Mesodermal cell (in vitro differentiated cells): ENCODE results near the gene MACROD2.

Experiments used
- H3K27ac ChIP-seq: 2 replicates; pipeline ENCODE4 v1.7.0; 2013; ENCODE audit warnings: mild to moderate bottlenecking, low read depth, low read length, moderate library complexity; ENCODE audit not compliant: severe bottlenecking
- H3K36me3 ChIP-seq: 2 replicates; pipeline ENCODE4 v1.7.1; 2013; ENCODE audit warnings: mild to moderate bottlenecking, low read length, moderate library complexity; ENCODE audit not compliant: control insufficient read depth, insufficient read depth
- H3K4me1 ChIP-seq: one replicate; pipeline ENCODE4 v1.7.1; 2013; ENCODE audit warnings: mild to moderate bottlenecking, low read length; ENCODE audit not compliant: insufficient read depth, control insufficient read depth, poor library complexity, severe bottlenecking
- H3K4me3 ChIP-seq: 2 replicates; pipeline ENCODE4 v1.7.0; 2013; ENCODE audit warnings: low read length, control low read depth, mild to moderate bottlenecking; ENCODE audit not compliant: insufficient read depth, poor library complexity, severe bottlenecking; ENCODE audit errors: extremely low read depth
- H3K9me3 ChIP-seq: 2 replicates; pipeline ENCODE4 v1.7.1; 2013; ENCODE audit warnings: mild to moderate bottlenecking, low read length, moderate library complexity; ENCODE audit not compliant: control insufficient read depth
- WGBS, 2 experiments: methylation state at CpG; one replicate each; pipeline ENCODE4 v1.1.5; 2013; ENCODE audit warnings: missing lambda C conversion rate in 2 of 2; ENCODE audit not compliant: insufficient coverage in 2 of 2; 5-methylcytosine and 5-hydroxymethylcytosine counted together

The MACROD2 gene

DNA sequence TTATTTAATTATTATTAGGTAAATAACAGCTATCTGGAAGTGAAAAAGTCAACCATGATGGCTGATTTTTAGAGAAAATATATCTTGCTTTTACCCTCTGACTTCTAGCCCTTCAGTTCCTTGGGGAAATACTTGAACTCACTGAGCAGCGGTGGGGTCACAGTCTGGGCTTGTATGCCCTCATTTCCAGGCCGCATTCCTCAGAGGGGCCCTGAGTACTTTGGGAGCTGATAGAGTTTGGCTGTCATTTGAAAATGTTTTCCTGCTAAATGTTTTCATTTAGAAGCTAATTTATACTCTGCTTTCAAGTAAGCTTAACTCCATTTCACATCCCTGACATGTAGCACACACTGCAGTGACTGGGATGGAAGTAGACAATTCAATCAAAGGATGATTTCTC, 1549.4 kb downstream of the MACROD2 start:
- Histone ChIP-seq H3K36me3 (no peaks in the 10 kb centered on the region), H3K4me1 (peaks cover 4% of the 10 kb centered on the region), H3K4me3 (no peak overlapping the region), H3K27ac (no peak overlapping the region), H3K9me3 (no peaks in the 10 kb centered on the region)
- 80% methylated on average over 1 of the region's 2 CpGs; no CpG with 5 or more reads in 1 of the 2 experiments for WGBS, 2 experiments

- 100% methylated on average over 2 of the region's 2 CpGs; no CpG with 5 or more reads in 1 of the 2 experiments for WGBS, 2 experiments
- Histone ChIP-seq H3K27ac (no peak overlapping the region), H3K4me1 (peaks cover 4% of the 10 kb centered on the region), H3K36me3 (no peaks in the 10 kb centered on the region), H3K4me3 (no peak overlapping the region), H3K9me3 (no peaks in the 10 kb centered on the region)
These were observed 1551.3 kb downstream of the MACROD2 start for GRCh38 chr20:15546525-15547023.

- H3K9me3 ChIP-seq, result peaks cover under 1% of the 10 kb centered on the region
- 97 to 100% methylated on average over 3 of the region's 3 CpGs for WGBS, 2 experiments
These were observed 1551.8 kb downstream of the MACROD2 start for GRCh38 chr20:15547119-15547518.

GRCh38 chr20:15550116-15550870, 1555.0 kb downstream of the MACROD2 start:
- H3K27ac ChIP-seq, result no peak overlapping the region
- WGBS, 2 experiments, result no CpG with 5 or more reads among the region's 2 CpGs
- H3K9me3 ChIP-seq, result peaks cover 20% of the 10 kb centered on the region
- H3K36me3 ChIP-seq, result no peaks in the 10 kb centered on the region
- no peaks in the 10 kb centered on the region for H3K4me1 ChIP-seq
- H3K4me3 ChIP-seq, result no peak overlapping the region

More at GRCh38 chr20:15547119-15547518, 1551.8 kb downstream of the MACROD2 start:
- H3K27ac ChIP-seq, result no peak overlapping the region
- no peaks in the 10 kb centered on the region for H3K36me3 ChIP-seq
- H3K4me3 ChIP-seq, result no peak overlapping the region
- peaks cover 4% of the 10 kb centered on the region for H3K4me1 ChIP-seq

- WGBS, 2 experiments, result no CpG with 5 or more reads among the region's 2 CpGs
- no peak overlapping the region for H3K27ac ChIP-seq
These were observed 1560.6 kb downstream of the MACROD2 start for GRCh38 chr20:15555913-15556312.

GRCh38 chr20:15556869-15557268, 1561.6 kb downstream of the MACROD2 start:
- no peak overlapping the region for H3K27ac ChIP-seq
- no CpG with 5 or more reads among the region's 1 CpG for whole genome bisulfite sequencing, 2 experiments
- H3K36me3 ChIP-seq, result no peaks in the 10 kb centered on the region
- no peak overlapping the region for H3K4me3 ChIP-seq
- peaks cover 20% of the 10 kb centered on the region for H3K9me3 ChIP-seq
- H3K4me1 ChIP-seq, result no peaks in the 10 kb centered on the region

More at GRCh38 chr20:15555913-15556312, 1560.6 kb downstream of the MACROD2 start:
- no peaks in the 10 kb centered on the region for H3K4me1 ChIP-seq
- H3K36me3 ChIP-seq, result no peaks in the 10 kb centered on the region
- H3K9me3 ChIP-seq, result peaks cover 20% of the 10 kb centered on the region
- H3K4me3 ChIP-seq, result no peak overlapping the region

GRCh38 chr20:15561070-15561569, 1565.8 kb downstream of the MACROD2 start:
- no peaks in the 10 kb centered on the region for H3K4me1 ChIP-seq
- H3K9me3 ChIP-seq, result no peaks in the 10 kb centered on the region
- H3K36me3 ChIP-seq, result no peaks in the 10 kb centered on the region
- H3K4me3 ChIP-seq, result no peak overlapping the region
- H3K27ac ChIP-seq, result peak overlapping the region; percentile 18
- WGBS, 2 experiments, result 100% methylated on average over 2 of the region's 3 CpGs; no CpG with 5 or more reads in 1 of the 2 experiments

DNA sequence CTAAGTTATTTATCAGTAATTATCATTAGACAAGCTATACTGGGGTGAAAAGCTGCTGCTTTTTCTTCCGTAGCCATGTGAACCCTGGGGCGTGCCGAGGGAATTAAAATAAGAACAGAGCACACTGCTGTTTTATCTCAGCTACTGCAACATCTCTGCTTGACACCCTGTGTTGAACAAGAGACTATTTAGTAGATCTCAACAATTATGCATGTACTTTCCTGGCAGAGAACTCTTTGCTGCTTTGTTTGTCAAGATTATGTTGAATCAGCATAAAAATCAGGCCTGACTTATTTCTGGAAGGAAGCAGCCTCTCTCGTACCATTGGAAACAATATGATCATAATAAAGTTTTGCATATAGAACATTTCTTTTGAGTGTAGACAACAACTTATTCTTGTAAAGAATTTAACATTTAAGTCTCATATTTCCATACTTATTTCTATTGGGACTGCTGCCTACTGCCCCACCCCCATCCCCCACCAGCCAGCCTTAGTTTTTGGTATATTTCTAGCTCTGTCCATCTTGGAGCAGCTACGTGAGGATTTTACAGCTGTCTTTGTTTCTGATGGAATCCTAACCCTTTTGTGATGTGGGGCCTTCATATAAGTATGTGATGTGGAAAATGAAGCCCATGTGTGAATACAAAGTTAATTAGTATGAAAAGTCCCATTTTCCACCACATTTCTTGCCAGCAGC, 1566.5 kb downstream of the MACROD2 start:
- Histone ChIP-seq H3K9me3 (no peaks in the 10 kb centered on the region), H3K27ac (peak overlapping the region; percentile 18), H3K4me3 (no peak overlapping the region), H3K36me3 (no peaks in the 10 kb centered on the region), H3K4me1 (no peaks in the 10 kb centered on the region)
- WGBS, 2 experiments, result 45 to 88% methylated on average over 3 of the region's 5 CpGs

- H3K4me1 ChIP-seq, result no peaks in the 10 kb centered on the region
- WGBS, 2 experiments, result 100% methylated on average over 2 of the region's 4 CpGs; no CpG with 5 or more reads in 1 of the 2 experiments
- H3K4me3 ChIP-seq, result no peak overlapping the region
- no peaks in the 10 kb centered on the region for H3K9me3 ChIP-seq
- H3K36me3 ChIP-seq, result no peaks in the 10 kb centered on the region
- H3K27ac ChIP-seq, result no peak overlapping the region
These were observed 1568.5 kb downstream of the MACROD2 start for GRCh38 chr20:15563836-15564235.

DNA sequence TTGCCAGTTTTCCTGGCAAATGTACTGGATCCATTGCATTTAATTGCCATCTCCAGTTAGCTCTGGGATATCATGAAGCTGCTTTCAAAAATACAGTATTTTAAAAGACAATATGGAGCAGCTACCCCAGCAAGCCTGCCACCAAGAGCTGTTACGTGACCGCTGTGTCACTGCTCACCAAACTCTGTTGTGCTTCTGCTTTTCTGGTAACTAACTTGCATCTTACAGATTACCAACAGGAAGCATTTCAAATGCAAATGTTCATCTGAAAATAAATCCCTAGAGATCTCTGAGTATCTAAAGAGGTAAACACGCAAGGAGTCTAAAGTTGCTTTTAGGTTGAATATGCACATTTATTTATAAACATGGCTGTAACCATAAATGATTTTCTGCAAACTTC, 1569.7 kb downstream of the MACROD2 start:
- 87 to 100% methylated on average over 2 of the region's 3 CpGs for WGBS, 2 experiments
- Histone ChIP-seq H3K27ac (no peak overlapping the region), H3K36me3 (no peaks in the 10 kb centered on the region), H3K4me1 (no peaks in the 10 kb centered on the region), H3K9me3 (no peaks in the 10 kb centered on the region), H3K4me3 (no peak overlapping the region)
